Gastrocnemius medialis (tissue), 4 donors: ENCODE results near the gene CHST3. TPM values are rescaled to one million over a fixed set of nuclear protein-coding genes. Genes with fewer than 3 reads are reported as not detected.

Experiments used
- ATAC-seq, 2 donors: fragments of 150-250 bp; one replicate each; pipeline ENCODE4 v1.9.1; 2016
- DNase-seq, 2 donors: peaks; one replicate each; pipeline ENCODE4 v3.0.0-alpha.2; 2019
- H3K27ac ChIP-seq, 4 donors: fragments of 200-600 bp; sonication (generic); 1 replicate in 1 of 4; 2 replicates in 3 of 4; pipeline ENCODE4 v1.5.1; 2016 to 2018; ENCODE audit warnings: mild to moderate bottlenecking in 2 of 4, moderate library complexity in 1 of 4
- H3K27me3 ChIP-seq, 3 donors: fragments of 200-600 bp; sonication (generic) in 2 of 3; 1 replicate in 1 of 3; 2 replicates in 2 of 3; pipeline versions ENCODE4 v1.5.1 to v1.6.0; 2016 to 2019; ENCODE audit warnings: mild to moderate bottlenecking in 1 of 3, moderate library complexity in 1 of 3
- H3K36me3 ChIP-seq, 2 donors: fragments of 200-600 bp; sonication (generic) in 1 of 2; one replicate each; pipeline ENCODE4 v1.5.1; 2017 to 2018
- H3K4me1 ChIP-seq, 2 donors: fragments of 200-600 bp; sonication (generic) in 1 of 2; one replicate each; pipeline ENCODE4 v1.5.1; 2016 to 2017; ENCODE audit warnings: mild to moderate bottlenecking in 2 of 2
- H3K4me3 ChIP-seq, 4 donors: fragments of 200-600 bp; sonication (generic) in 3 of 4; 1 replicate in 1 of 4; 2 replicates in 3 of 4; pipeline ENCODE4 v1.5.1; 2016 to 2019; ENCODE audit warnings: mild to moderate bottlenecking in 2 of 4
- H3K9me3 ChIP-seq, 3 donors: fragments of 200-600 bp; sonication (generic) in 2 of 3; 1 replicate in 1 of 3; 2 replicates in 2 of 3; pipeline ENCODE4 v1.5.1; 2016 to 2019
- POLR2A ChIP-seq, 2 donors: fragments of 450-650 bp; IDR thresholded peaks; one replicate each; pipeline ENCODE4 v1.6.1; 2017; ENCODE audit warnings: antibody characterized with exemption in 2 of 2, mild to moderate bottlenecking in 2 of 2, moderate library complexity in 2 of 2
- in situ Hi-C, 4 donors: fragments of 200-750 bp; cut with MboI; loops; one replicate each; pipeline versions ENCODE4 v1.15.0 to v1.8.0; 2017; ENCODE audit warnings: low sequenced_read_pairs in 4 of 4
- intact Hi-C: fragments of 100-400 bp; cut with DNase I; formaldehyde crosslinking; loops from one replicate; pipeline ENCODE4 v1.15.1; 2023; ENCODE audit warnings: low total_unique reads
- total RNA-seq, 4 donors: library from RNA; depleted of rRNA; stranded (reverse); fragments of >200 nt; gene quantifications; one replicate each; pipeline versions ENCODE4 v1.1.0 to v1.2.3, GENCODE V29; 2016
- TF ChIP-seq, protein P1 (sequence below), 5 experiments: fragments of 450-650 bp in 3 of 5; fragments of 200-600 bp in 2 of 5; sonication (generic) in 2 of 5; IDR thresholded peaks in 4 of 5; conservative IDR thresholded peaks in 1 of 5; 1 replicate in 4 of 5; 2 replicates in 1 of 5; pipeline ENCODE4 v1.5.1; 2016 to 2019; ENCODE audit warnings: antibody characterized with exemption in 5 of 5, mild to moderate bottlenecking in 3 of 5, moderate library complexity in 3 of 5

Gene CHST3
- total RNA-seq, 4 donors from 2014 or later = 11.5 to 31.6 (median 16.3) TPM

DNA sequence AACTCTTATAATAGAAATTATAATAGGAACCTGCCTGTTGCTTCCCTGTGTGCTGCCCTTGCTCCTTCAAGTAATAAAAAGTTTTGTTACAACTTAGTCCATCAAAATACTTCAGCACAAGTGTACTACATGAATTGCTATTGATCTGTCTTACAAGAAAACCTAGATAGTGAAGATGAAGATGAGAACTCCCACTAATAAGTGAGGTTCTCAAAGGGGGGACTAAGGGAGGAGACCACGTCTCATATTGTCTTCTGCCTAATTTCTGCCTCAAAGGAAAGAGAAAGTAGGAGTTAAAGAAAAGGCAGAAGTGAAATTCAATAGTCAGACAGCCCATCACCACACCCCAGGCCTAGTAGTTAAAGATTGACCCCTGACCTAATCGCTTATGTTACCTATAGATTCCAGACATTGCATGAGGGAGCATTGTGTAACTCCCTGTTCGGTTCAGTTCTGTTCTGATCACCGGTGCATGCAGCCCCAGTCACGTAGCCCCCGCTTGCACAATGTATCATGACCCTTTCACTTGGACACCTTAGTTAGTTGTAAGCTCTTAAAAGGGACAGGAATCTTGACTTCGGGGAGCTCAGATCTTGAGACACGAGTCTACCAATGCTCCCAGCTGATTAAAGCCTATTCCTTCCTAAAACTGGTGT, 18.2 kb upstream of the CHST3 start:
- no peaks in the 10 kb centered on the region for H3K27me3 ChIP-seq
- no peaks in the 10 kb centered on the region for H3K9me3 ChIP-seq
- TF ChIP-seq, protein P1, sequence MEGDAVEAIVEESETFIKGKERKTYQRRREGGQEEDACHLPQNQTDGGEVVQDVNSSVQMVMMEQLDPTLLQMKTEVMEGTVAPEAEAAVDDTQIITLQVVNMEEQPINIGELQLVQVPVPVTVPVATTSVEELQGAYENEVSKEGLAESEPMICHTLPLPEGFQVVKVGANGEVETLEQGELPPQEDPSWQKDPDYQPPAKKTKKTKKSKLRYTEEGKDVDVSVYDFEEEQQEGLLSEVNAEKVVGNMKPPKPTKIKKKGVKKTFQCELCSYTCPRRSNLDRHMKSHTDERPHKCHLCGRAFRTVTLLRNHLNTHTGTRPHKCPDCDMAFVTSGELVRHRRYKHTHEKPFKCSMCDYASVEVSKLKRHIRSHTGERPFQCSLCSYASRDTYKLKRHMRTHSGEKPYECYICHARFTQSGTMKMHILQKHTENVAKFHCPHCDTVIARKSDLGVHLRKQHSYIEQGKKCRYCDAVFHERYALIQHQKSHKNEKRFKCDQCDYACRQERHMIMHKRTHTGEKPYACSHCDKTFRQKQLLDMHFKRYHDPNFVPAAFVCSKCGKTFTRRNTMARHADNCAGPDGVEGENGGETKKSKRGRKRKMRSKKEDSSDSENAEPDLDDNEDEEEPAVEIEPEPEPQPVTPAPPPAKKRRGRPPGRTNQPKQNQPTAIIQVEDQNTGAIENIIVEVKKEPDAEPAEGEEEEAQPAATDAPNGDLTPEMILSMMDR (IDR thresholded peaks at IDR 0.05 in 4 of 5, conservative IDR thresholded peaks at IDR 0.05 in 1 of 5) = no peak
- no peak for TF ChIP-seq POLR2A (IDR thresholded peaks at IDR 0.05)
- ATAC-seq = no peak
- peaks cover 0 to 6% of the 10 kb centered on the region in 2 donors for H3K4me1 ChIP-seq
- no peak for DNase-seq
- no peak overlapping the region for H3K4me3 ChIP-seq
- in situ Hi-C loops (no loop called here), intact Hi-C loops (no loop called here)
- H3K36me3 ChIP-seq = no peaks in the 10 kb centered on the region
- H3K27ac ChIP-seq = no peak overlapping the region

DNA sequence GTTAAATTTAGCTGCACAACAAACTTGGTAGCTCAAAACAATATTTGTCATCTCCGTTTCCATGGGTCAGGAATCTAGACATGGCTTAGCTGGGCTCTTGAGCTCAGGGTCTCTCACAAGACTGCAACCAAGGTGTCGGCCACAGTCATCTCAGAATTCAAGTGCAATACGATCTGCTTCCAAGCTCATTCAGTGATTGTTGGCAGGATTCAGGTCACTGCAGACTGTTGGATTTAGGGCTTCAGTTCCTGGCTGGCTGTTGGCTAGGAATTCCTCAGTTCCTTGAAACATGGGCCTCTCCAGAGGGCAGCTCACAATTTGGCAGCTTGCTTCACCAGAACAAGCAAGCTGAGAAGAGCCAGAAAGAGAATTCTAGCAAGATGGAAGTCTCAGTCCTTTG, 17.5 kb upstream of the CHST3 start:
- peaks cover 0 to 6% of the 10 kb centered on the region in 2 donors for H3K4me1 ChIP-seq
- no peak overlapping the region for H3K4me3 ChIP-seq
- H3K27me3 ChIP-seq = no peaks in the 10 kb centered on the region
- intact Hi-C loops (no loop called here), in situ Hi-C loops (no loop called here)
- no peaks in the 10 kb centered on the region for H3K9me3 ChIP-seq
- peak overlapping the region in 1 of 4 donors; percentile 57 for H3K27ac ChIP-seq
- TF ChIP-seq, protein P1 (IDR thresholded peaks at IDR 0.05 in 4 of 5, conservative IDR thresholded peaks at IDR 0.05 in 1 of 5) = no peak
- TF ChIP-seq POLR2A (IDR thresholded peaks at IDR 0.05) = no peak
- ATAC-seq = peak in 1 of 2 donors; percentile 60
- no peaks in the 10 kb centered on the region for H3K36me3 ChIP-seq
- no peak for DNase-seq

DNA sequence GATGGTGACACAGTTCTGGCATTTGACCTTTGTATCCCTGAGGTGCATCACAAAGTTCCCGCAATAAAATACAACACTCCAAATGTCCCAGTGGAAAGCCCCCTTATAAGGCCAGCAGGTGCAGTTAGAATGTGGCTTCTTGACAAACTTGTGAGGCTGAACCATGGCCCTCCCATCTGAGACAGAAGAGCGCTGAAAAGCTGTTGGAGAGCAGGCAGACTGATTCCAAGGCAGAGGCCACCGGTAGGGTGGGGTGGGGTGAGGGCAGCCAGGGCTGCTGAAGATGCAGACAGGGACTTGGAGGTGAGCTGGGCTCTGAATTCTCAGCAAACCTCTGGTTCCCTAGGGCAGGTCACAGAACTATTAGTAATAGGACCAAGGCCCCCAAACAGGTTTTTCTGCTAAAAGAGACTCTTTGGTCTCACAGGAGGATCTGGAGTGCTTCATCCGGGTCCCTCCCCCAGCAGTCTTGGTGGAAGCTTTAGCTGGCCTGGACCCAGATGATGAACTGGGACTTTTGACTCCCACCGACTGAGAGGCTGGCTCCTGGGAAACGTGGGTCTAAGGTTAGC, 15.6 kb upstream of the CHST3 start:
- H3K27me3 ChIP-seq = no peaks in the 10 kb centered on the region
- TF ChIP-seq, protein P1 (IDR thresholded peaks at IDR 0.05 in 4 of 5, conservative IDR thresholded peaks at IDR 0.05 in 1 of 5) = no peak
- TF ChIP-seq POLR2A (IDR thresholded peaks at IDR 0.05) = no peak
- intact Hi-C loops = no loop called here
- ATAC-seq = no peak
- no peaks in the 10 kb centered on the region for H3K9me3 ChIP-seq
- peaks cover 0 to 6% of the 10 kb centered on the region in 2 donors for H3K4me1 ChIP-seq
- no peak overlapping the region for H3K27ac ChIP-seq
- in situ Hi-C loops = no loop called here
- H3K4me3 ChIP-seq = no peak overlapping the region
- DNase-seq = no peak
- H3K36me3 ChIP-seq = no peaks in the 10 kb centered on the region

DNA sequence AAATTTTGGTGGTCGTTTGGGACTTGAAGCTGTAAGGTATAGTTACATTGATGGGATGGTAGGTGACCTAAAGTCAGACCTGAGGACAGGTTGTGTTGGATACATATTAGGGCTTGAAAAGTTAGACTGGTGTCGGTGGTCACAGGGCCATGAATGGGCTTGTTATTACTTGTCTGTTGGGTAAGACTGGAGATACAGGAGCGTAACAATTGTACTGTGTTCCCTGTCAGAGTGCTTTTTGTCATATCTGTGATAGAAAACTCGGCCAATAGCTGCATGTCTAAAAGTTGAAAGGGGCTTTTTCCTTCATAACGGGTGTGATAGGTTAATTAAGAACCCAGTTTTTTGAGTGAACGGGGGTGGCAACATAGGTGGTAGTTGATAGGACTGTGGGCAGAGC, 13.5 kb upstream of the CHST3 start:
- DNase-seq (no peak), ATAC-seq (no peak)
- Histone ChIP-seq H3K4me1 (peaks cover 0 to 6% of the 10 kb centered on the region in 2 donors), H3K36me3 (no peaks in the 10 kb centered on the region), H3K27ac (no peak overlapping the region), H3K9me3 (no peaks in the 10 kb centered on the region), H3K4me3 (no peak overlapping the region), H3K27me3 (no peaks in the 10 kb centered on the region)
- in situ Hi-C loops = loop anchor here (5.0 to 25.0 kb wide), 3 partner anchors 97 to 387 kb away; no protein-coding TSS in a partner anchor
- intact Hi-C loops = no loop called here
- TF ChIP-seq POLR2A (IDR thresholded peaks at IDR 0.05) = no peak
- TF ChIP-seq, protein P1 (IDR thresholded peaks at IDR 0.05 in 4 of 5, conservative IDR thresholded peaks at IDR 0.05 in 1 of 5) = no peak
